Neural cell (in vitro differentiated cells): ENCODE data around the gene SLC50A1. TPM values are rescaled to one million over a fixed set of nuclear protein-coding genes. Genes with fewer than 3 reads are reported as not detected.

Experiments
- H2AFZ ChIP-seq: fragments of 200-600, 300-800 bp; sonication (generic), shearing (Covaris generic); 2 replicates; pipeline ENCODE4 v1.6.0; 2014; ENCODE audit warnings: low read depth, mild to moderate bottlenecking, antibody characterized with exemption, low read length, moderate library complexity
- H3F3A ChIP-seq: fragments of 200-600 bp; shearing (Covaris generic); 2 replicates; pipeline ENCODE4 v1.6.1; 2016; ENCODE audit warnings: mild to moderate bottlenecking, moderate library complexity, mixed read lengths, antibody characterized with exemption, low read length; ENCODE audit not compliant: insufficient read depth, poor library complexity, severe bottlenecking
- H3K27ac ChIP-seq: fragments of 200-600, 300-800 bp; sonication (generic), shearing (Covaris generic); 2 replicates; pipeline ENCODE4 v1.5.1; 2014; ENCODE audit warnings: mild to moderate bottlenecking, low read length, moderate library complexity
- H3K27me3 ChIP-seq: fragments of 300-800, 200-600 bp; sonication (generic), shearing (Covaris generic); 2 replicates; pipeline ENCODE4 v1.6.0; 2014; ENCODE audit warnings: mild to moderate bottlenecking, low read depth, low read length, moderate library complexity; ENCODE audit not compliant: insufficient read depth
- H3K36me3 ChIP-seq: fragments of 300-800, 200-600 bp; sonication (generic), shearing (Covaris generic); 2 replicates; pipeline ENCODE4 v1.5.1; 2014; ENCODE audit warnings: mild to moderate bottlenecking, antibody characterized with exemption, low read length, moderate library complexity; ENCODE audit not compliant: insufficient read depth
- H3K4me2 ChIP-seq: fragments of 300-800, 200-600 bp; sonication (generic), shearing (Covaris generic); 2 replicates; pipeline ENCODE4 v1.6.0; 2014; ENCODE audit warnings: mild to moderate bottlenecking, low read length
- H3K4me3 ChIP-seq: fragments of 300-800, 200-600 bp; sonication (generic), shearing (Covaris generic); 2 replicates; pipeline ENCODE4 v1.5.1; 2014; ENCODE audit warnings: mild to moderate bottlenecking, low read length, moderate library complexity
- H3K79me2 ChIP-seq: fragments of 200-600 bp; shearing (Covaris generic); replicated peaks from 2 replicates; pipeline ENCODE4 v1.6.0; 2014; ENCODE audit warnings: mild to moderate bottlenecking, low read length, moderate library complexity; ENCODE audit not compliant: insufficient read depth
- H3K9ac ChIP-seq: fragments of 300-800, 200-600 bp; sonication (generic), shearing (Covaris generic); 2 replicates; pipeline ENCODE4 v1.6.1; 2016; ENCODE audit warnings: mild to moderate bottlenecking, low read length, mixed read lengths
- H3K9me2 ChIP-seq: fragments of 200-600 bp; shearing (Covaris generic); 2 replicates; pipeline ENCODE4 v1.6.1; 2016; ENCODE audit warnings: mild to moderate bottlenecking, low read length, mixed read lengths; ENCODE audit not compliant: insufficient read depth
- H3K9me3 ChIP-seq: fragments of 200-600, 300-800 bp; sonication (generic), shearing (Covaris generic); 2 replicates; pipeline ENCODE4 v1.6.1; 2016; ENCODE audit warnings: mild to moderate bottlenecking, mixed run types, low read length, moderate library complexity, mixed read lengths
- H4K20me1 ChIP-seq: fragments of 200-600 bp; shearing (Covaris generic); 2 replicates; pipeline ENCODE4 v1.6.1; 2016; ENCODE audit warnings: mild to moderate bottlenecking, mixed run types; ENCODE audit not compliant: insufficient read depth
- CTCF ChIP-seq: fragments of 450-650 bp; IDR thresholded peaks from 2 replicates; pipeline ENCODE4 v1.5.1; 2014; ENCODE audit warnings: antibody characterized with exemption, mild to moderate bottlenecking, moderate library complexity; ENCODE audit not compliant: poor library complexity, severe bottlenecking
- EP300 ChIP-seq: fragments of 450-650 bp; conservative IDR thresholded peaks from 2 replicates; pipeline ENCODE4 v1.6.1; 2014; ENCODE audit warnings: antibody characterized with exemption, mild to moderate bottlenecking, moderate library complexity; ENCODE audit not compliant: poor library complexity, severe bottlenecking
- EZH2 ChIP-seq: fragments of 200-600, 300-800 bp; shearing (Covaris generic), sonication (generic); IDR thresholded peaks from 2 replicates; pipeline ENCODE4 v1.6.1; 2014; ENCODE audit warnings: antibody characterized with exemption, low read length, borderline replicate concordance, mild to moderate bottlenecking; ENCODE audit not compliant: insufficient read depth, poor library complexity, severe bottlenecking
- MXI1 ChIP-seq: fragments of 450-650 bp; conservative IDR thresholded peaks from 2 replicates; pipeline ENCODE4 v1.6.1; 2014; ENCODE audit warnings: antibody characterized with exemption, mild to moderate bottlenecking; ENCODE audit not compliant: poor library complexity, severe bottlenecking
- POLR2AphosphoS5 ChIP-seq: IDR thresholded peaks from 2 replicates; pipeline ENCODE4 v1.6.1; 2012
- RAD21 ChIP-seq: fragments of 450-650 bp; conservative IDR thresholded peaks from 2 replicates; pipeline ENCODE4 v1.6.1; 2014; ENCODE audit warnings: antibody characterized with exemption, mild to moderate bottlenecking, moderate library complexity
- REST ChIP-seq: IDR thresholded peaks from 2 replicates; pipeline ENCODE4 v1.6.1; 2012; ENCODE audit warnings: borderline replicate concordance
- SMC3 ChIP-seq: fragments of 450-650 bp; conservative IDR thresholded peaks from 2 replicates; pipeline ENCODE4 v1.6.1; 2014; ENCODE audit warnings: antibody characterized with exemption, mild to moderate bottlenecking, moderate library complexity; ENCODE audit not compliant: poor library complexity
- TAF1 ChIP-seq: IDR thresholded peaks from 2 replicates; pipeline ENCODE4 v1.6.1; 2012; ENCODE audit warnings: low read depth
- polyA plus RNA-seq: library from polyadenylated mRNA; depleted of rRNA; stranded (reverse); fragments of >200 nt; gene quantifications from 2 replicates; pipeline ENCODE4 v1.2.3, GENCODE V29; 2014

SLC50A1 gene
- polyA plus RNA-seq, 1 donor from 2014 or later, result 12.6 TPM

- no peaks in the 10 kb centered on the region for H3F3A ChIP-seq
- H3K9me3 ChIP-seq, result no peaks in the 10 kb centered on the region
- H3K27me3 ChIP-seq, result no peaks in the 10 kb centered on the region
- H3K9ac ChIP-seq, result no peak overlapping the region
- H3K9me2 ChIP-seq, result no peaks in the 10 kb centered on the region
- no peak overlapping the region for H2AFZ ChIP-seq
- no peaks in the 10 kb centered on the region for H4K20me1 ChIP-seq
- H3K79me2 ChIP-seq, result no peaks in the 10 kb centered on the region
- no peak overlapping the region for H3K27ac ChIP-seq
- TF ChIP-seq EP300, result no peak
- TF ChIP-seq EZH2, result no peak
- no peak for TF ChIP-seq CTCF
- no peak for TF ChIP-seq TAF1
- TF ChIP-seq MXI1, result no peak
- TF ChIP-seq SMC3, result no peak
- TF ChIP-seq REST, result no peak
- no peak for TF ChIP-seq POLR2AphosphoS5
- TF ChIP-seq RAD21, result no peak
- no peaks in the 10 kb centered on the region for H3K36me3 ChIP-seq
- no peak overlapping the region for H3K4me2 ChIP-seq
- H3K4me3 ChIP-seq, result no peak overlapping the region
Measured at GRCh38 chr1:155092131-155092530, 43.5 kb upstream of the SLC50A1 start.

GRCh38 chr1:155092641-155093040 is 43.0 kb upstream of the SLC50A1 start:
- no peaks in the 10 kb centered on the region for H3K27me3 ChIP-seq
- H3K27ac ChIP-seq, result no peak overlapping the region
- no peaks in the 10 kb centered on the region for H3K36me3 ChIP-seq
- no peaks in the 10 kb centered on the region for H3K9me3 ChIP-seq
- TF ChIP-seq RAD21, result no peak
- TF ChIP-seq EP300, result no peak
- no peak for TF ChIP-seq TAF1
- TF ChIP-seq MXI1, result no peak
- TF ChIP-seq REST, result no peak
- TF ChIP-seq POLR2AphosphoS5, result no peak
- no peak for TF ChIP-seq EZH2
- TF ChIP-seq CTCF, result no peak
- TF ChIP-seq SMC3, result no peak
- H3K9ac ChIP-seq, result no peak overlapping the region
- no peak overlapping the region for H2AFZ ChIP-seq
- no peaks in the 10 kb centered on the region for H3F3A ChIP-seq
- H3K4me3 ChIP-seq, result no peak overlapping the region
- H3K9me2 ChIP-seq, result no peaks in the 10 kb centered on the region
- no peaks in the 10 kb centered on the region for H3K79me2 ChIP-seq
- H4K20me1 ChIP-seq, result no peaks in the 10 kb centered on the region
- no peak overlapping the region for H3K4me2 ChIP-seq
